ENCODE measurements around the gene YAF2.

DNA sequence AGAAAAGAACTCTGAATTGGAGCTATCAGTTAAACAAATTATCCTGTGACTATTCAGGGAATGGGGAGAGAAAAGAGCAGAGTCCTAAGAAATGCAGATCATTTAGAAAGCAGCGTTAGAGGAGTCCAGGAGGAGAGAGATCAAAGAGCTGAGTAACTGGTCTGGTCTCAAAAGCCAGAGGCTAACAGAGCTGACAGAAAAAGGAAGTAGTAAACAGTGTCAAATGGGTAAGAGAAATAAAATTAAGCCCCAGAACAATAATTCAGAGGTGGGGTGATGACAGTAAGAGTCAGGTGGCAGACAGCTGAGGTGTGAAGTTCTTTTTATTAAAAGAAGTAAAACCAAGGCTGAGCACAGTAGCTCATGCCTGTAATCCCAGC, 112.7 kb downstream of the YAF2 start:
- no peak for TF ChIP-seq EZH2phosphoT487 (IDR thresholded peaks at IDR 0.05; ENCODE audit: borderline replicate concordance, low read length)
- TF ChIP-seq, protein P1, sequence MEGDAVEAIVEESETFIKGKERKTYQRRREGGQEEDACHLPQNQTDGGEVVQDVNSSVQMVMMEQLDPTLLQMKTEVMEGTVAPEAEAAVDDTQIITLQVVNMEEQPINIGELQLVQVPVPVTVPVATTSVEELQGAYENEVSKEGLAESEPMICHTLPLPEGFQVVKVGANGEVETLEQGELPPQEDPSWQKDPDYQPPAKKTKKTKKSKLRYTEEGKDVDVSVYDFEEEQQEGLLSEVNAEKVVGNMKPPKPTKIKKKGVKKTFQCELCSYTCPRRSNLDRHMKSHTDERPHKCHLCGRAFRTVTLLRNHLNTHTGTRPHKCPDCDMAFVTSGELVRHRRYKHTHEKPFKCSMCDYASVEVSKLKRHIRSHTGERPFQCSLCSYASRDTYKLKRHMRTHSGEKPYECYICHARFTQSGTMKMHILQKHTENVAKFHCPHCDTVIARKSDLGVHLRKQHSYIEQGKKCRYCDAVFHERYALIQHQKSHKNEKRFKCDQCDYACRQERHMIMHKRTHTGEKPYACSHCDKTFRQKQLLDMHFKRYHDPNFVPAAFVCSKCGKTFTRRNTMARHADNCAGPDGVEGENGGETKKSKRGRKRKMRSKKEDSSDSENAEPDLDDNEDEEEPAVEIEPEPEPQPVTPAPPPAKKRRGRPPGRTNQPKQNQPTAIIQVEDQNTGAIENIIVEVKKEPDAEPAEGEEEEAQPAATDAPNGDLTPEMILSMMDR (IDR thresholded peaks at IDR 0.05; ENCODE audit: low read depth, low read length, poor library complexity, severe bottlenecking) = no peak
